K562 (cell line): ENCODE data around the gene ZNF26. TPM values are rescaled to one million over a fixed set of nuclear protein-coding genes. Genes with fewer than 3 reads are reported as not detected.

Experiments
- L3MBTL2 ChIP-seq: fragments of 450-650 bp; IDR thresholded peaks from 2 replicates; pipeline ENCODE4 v1.6.1; 2016; ENCODE audit warnings: mild to moderate bottlenecking, moderate library complexity
- MEIS2 ChIP-seq: fragments of 450-650 bp; IDR thresholded peaks from 2 replicates; pipeline ENCODE4 v1.6.1; 2014; ENCODE audit warnings: mild to moderate bottlenecking; ENCODE audit not compliant: partially characterized antibody
- NRF1 ChIP-seq, 2 experiments: fragments of 450-650 bp; IDR thresholded peaks in 1 of 2; conservative IDR thresholded peaks in 1 of 2; 2 replicates each; pipeline ENCODE4 v1.6.1; 2014; ENCODE audit warnings: mild to moderate bottlenecking in 2 of 2
- RBM17 ChIP-seq: fragments of 200-400 bp; formaldehyde crosslinking; IDR thresholded peaks from 2 replicates; pipeline ENCODE4 v1.6.1; 2017; ENCODE audit warnings: low read depth, mild to moderate bottlenecking, low read length, borderline replicate concordance
- SIN3B ChIP-seq: fragments of 450-650 bp; IDR thresholded peaks from 2 replicates; pipeline ENCODE4 v1.6.1; 2017; ENCODE audit warnings: low read depth, mild to moderate bottlenecking, moderate library complexity
- polyA plus RNA-seq, 8 experiments: library from polyadenylated mRNA; depleted of rRNA in 4 of 8; stranded (reverse) in 5 of 8; unstranded in 3 of 8; fragments of >200 nt; fragmentation: Nextera tagmentation in 2 of 8; fragmentation: Illumina TruSeq in 1 of 8; extraction: Ambion mirVana in 2 of 8; extraction: Trizol in 1 of 8; gene quantifications; 2 replicates each; pipeline versions ENCODE4 v1.2.1 to v1.2.3, GENCODE V29; 2011 to 2014; ENCODE audit warnings: inconsistent platforms in 1 of 8, missing spikeins in 1 of 8
- total RNA-seq, 7 experiments: library from RNA; depleted of rRNA in 6 of 7; stranded (reverse); fragments of >200 nt in 6 of 7; fragmentation: Illumina TruSeq in 2 of 7; extraction: Trizol in 2 of 7; gene quantifications; 2 replicates each; pipeline versions ENCODE4 v1.2.1 to v1.2.3, GENCODE V29; 2011 to 2021; ENCODE audit warnings: low replicate concordance in 1 of 7
- TF ChIP-seq, protein P1 (sequence below): fragments of 250-450 bp; sonication (Bioruptor Pico); IDR thresholded peaks from 2 replicates; pipeline ENCODE4 v1.8.0; 2021; ENCODE audit warnings: mild to moderate bottlenecking, moderate library complexity
- TF ChIP-seq, protein P2 (sequence below), 2 experiments: fragments of 200-800 bp in 1 of 2; sonication (Bioruptor generic) in 1 of 2; sonication (generic) in 1 of 2; formaldehyde crosslinking in 1 of 2; IDR thresholded peaks in 1 of 2; conservative IDR thresholded peaks in 1 of 2; 2 replicates each; pipeline versions ENCODE4 v1.5.0 to v1.6.1; 2016 to 2020; ENCODE audit warnings: missing compliant biosample characterization in 1 of 2, missing genetic modification characterization in 1 of 2, missing genetic modification reagents in 1 of 2
- TF ChIP-seq, protein P3 (sequence below), 2 experiments: IDR thresholded peaks; 2 replicates each; pipeline ENCODE4 v1.6.1; 2012; ENCODE audit warnings: improper control_type of control experiment in 2 of 2, low read depth in 2 of 2, low read length in 2 of 2, borderline replicate concordance in 1 of 2

Gene ZNF26
- total and polyA plus RNA-seq, 9 of the 15 experiments (the other 6 are each of a cell fraction or from before 2014, with no cell fraction given) = 1.2 to 14.1 (median 8.0) TPM

DNA sequence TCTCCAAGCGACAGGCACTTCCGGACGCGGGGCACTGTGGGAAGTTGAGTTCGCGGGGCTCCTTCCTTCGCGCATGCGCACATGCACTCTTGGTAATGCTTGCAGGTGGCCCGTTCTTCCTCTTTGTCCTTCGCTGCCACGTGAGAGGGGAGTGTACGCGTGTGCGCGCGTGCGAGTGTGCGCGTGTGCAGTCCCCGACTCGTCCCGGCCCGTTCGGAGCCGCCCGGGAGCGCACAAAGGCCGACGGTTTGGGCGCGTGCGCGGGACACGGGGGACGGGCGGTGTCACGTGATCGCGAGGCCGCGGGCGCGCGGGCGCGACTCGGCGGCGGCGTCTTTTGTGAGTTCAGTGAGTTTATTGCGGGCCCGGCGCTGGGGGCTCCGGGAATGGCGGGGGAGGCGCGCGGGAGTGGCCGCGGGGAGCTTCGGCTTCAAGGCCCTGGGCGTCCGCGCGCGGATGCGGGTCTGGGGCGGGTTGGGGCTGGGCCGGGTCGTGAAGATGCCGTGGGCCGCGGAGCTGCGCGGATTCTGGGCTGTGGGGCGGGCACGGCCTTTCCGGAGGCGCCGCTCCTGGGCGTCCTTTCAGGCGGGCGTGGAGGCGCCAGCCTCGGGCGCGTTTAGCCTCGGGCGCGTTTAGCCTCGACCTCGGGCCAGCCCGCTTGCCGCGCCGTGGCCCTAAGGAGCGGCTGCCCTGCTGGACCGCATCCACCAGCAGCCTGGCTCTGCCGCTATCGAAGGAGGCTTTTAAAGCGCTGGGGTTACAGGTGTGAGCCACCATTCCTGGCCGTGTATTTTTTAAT, 51.2 kb downstream of the ZNF26 start, which contains the start of gene ZNF84 (continued):
- TF ChIP-seq, protein P1, sequence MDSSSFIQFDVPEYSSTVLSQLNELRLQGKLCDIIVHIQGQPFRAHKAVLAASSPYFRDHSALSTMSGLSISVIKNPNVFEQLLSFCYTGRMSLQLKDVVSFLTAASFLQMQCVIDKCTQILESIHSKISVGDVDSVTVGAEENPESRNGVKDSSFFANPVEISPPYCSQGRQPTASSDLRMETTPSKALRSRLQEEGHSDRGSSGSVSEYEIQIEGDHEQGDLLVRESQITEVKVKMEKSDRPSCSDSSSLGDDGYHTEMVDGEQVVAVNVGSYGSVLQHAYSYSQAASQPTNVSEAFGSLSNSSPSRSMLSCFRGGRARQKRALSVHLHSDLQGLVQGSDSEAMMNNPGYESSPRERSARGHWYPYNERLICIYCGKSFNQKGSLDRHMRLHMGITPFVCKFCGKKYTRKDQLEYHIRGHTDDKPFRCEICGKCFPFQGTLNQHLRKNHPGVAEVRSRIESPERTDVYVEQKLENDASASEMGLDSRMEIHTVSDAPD (CRISPR knock-in tag) = no peak
- TF ChIP-seq NRF1 (conservative IDR thresholded peaks at IDR 0.05 in 1 of 2, IDR thresholded peaks at IDR 0.05 in 1 of 2) (peak; percentile 99), L3MBTL2 (peak; percentile 96), SIN3B (peak; percentile 55), RBM17 (no peak), MEIS2 (peak; percentile 92)
- TF ChIP-seq, protein P2, sequence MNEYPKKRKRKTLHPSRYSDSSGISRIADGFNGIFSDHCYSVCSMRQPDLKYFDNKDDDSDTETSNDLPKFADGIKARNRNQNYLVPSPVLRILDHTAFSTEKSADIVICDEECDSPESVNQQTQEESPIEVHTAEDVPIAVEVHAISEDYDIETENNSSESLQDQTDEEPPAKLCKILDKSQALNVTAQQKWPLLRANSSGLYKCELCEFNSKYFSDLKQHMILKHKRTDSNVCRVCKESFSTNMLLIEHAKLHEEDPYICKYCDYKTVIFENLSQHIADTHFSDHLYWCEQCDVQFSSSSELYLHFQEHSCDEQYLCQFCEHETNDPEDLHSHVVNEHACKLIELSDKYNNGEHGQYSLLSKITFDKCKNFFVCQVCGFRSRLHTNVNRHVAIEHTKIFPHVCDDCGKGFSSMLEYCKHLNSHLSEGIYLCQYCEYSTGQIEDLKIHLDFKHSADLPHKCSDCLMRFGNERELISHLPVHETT (CRISPR knock-in tag; conservative IDR thresholded peaks at IDR 0.05 in 1 of 2, IDR thresholded peaks at IDR 0.05 in 1 of 2) = peak in 1 of 2 experiments; percentile 82; a peak in 2 of 4 replicates
- TF ChIP-seq, protein P3, sequence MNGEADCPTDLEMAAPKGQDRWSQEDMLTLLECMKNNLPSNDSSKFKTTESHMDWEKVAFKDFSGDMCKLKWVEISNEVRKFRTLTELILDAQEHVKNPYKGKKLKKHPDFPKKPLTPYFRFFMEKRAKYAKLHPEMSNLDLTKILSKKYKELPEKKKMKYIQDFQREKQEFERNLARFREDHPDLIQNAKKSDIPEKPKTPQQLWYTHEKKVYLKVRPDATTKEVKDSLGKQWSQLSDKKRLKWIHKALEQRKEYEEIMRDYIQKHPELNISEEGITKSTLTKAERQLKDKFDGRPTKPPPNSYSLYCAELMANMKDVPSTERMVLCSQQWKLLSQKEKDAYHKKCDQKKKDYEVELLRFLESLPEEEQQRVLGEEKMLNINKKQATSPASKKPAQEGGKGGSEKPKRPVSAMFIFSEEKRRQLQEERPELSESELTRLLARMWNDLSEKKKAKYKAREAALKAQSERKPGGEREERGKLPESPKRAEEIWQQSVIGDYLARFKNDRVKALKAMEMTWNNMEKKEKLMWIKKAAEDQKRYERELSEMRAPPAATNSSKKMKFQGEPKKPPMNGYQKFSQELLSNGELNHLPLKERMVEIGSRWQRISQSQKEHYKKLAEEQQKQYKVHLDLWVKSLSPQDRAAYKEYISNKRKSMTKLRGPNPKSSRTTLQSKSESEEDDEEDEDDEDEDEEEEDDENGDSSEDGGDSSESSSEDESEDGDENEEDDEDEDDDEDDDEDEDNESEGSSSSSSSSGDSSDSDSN (IDR thresholded peaks at IDR 0.05; ENCODE audit: borderline replicate concordance in 1 of 2, low read depth in 2 of 2, low read length in 2 of 2) = peak; percentile 65 to 90; a peak in 2 of 4 replicates
